ENCODE results near the gene PLA2G3. TPM values are rescaled to one million over a fixed set of nuclear protein-coding genes. Genes with fewer than 3 reads are reported as not detected.

The PLA2G3 gene
- total RNA-seq, 1 donor, result 0.36 TPM

- Histone ChIP-seq H3K4me3 (ENCODE audit: insufficient read depth, low read length) (no peak overlapping the region), H3K27ac (ENCODE audit: low read depth, low read length) (no peak overlapping the region), H3K36me3 (ENCODE audit: insufficient read depth, low read length) (no peaks in the 10 kb centered on the region), H2AFZ (ENCODE audit: low read length) (no peak overlapping the region), H4K20me1 (ENCODE audit: insufficient read depth, low read length) (no peaks in the 10 kb centered on the region), H3K4me1 (ENCODE audit: insufficient read depth, low read length) (no peaks in the 10 kb centered on the region), H3K4me2 (ENCODE audit: insufficient read depth, low read length) (no peak overlapping the region), H3K9me3 (ENCODE audit: low read depth, low read length) (no peaks in the 10 kb centered on the region), H3K27me3 (ENCODE audit: insufficient read depth, low read length) (peaks cover 37% of the 10 kb centered on the region), H3K79me2 (ENCODE audit: insufficient read depth, low read length) (no peaks in the 10 kb centered on the region)
- DNase-seq (ENCODE audit: insufficient read length, low spot score, missing footprints), result no peak
- no peak for TF ChIP-seq CTCF (IDR thresholded peaks at IDR 0.05; ENCODE audit: extremely low read depth, low read depth, low read length)
Observed at GRCh38 chr22:31143038-31143437, 2.7 kb upstream of the PLA2G3 start.

- Histone ChIP-seq H3K4me3 (ENCODE audit: insufficient read depth, low read length) (no peak overlapping the region), H3K4me1 (ENCODE audit: insufficient read depth, low read length) (no peaks in the 10 kb centered on the region)
- no peak for TF ChIP-seq CTCF (IDR thresholded peaks at IDR 0.05; ENCODE audit: extremely low read depth, low read depth, low read length)
Observed at GRCh38 chr22:31142285-31142684, 2.0 kb upstream of the PLA2G3 start.

GRCh38 chr22:31141551-31141950 is 1.2 kb upstream of the PLA2G3 start:
- Histone ChIP-seq H3K9me3 (ENCODE audit: low read depth, low read length) (no peaks in the 10 kb centered on the region), H2AFZ (ENCODE audit: low read length) (no peak overlapping the region), H3K36me3 (ENCODE audit: insufficient read depth, low read length) (no peaks in the 10 kb centered on the region), H3K4me2 (ENCODE audit: insufficient read depth, low read length) (no peak overlapping the region), H3K4me3 (ENCODE audit: insufficient read depth, low read length) (no peak overlapping the region), H4K20me1 (ENCODE audit: insufficient read depth, low read length) (no peaks in the 10 kb centered on the region), H3K27me3 (ENCODE audit: insufficient read depth, low read length) (peaks cover 37% of the 10 kb centered on the region), H3K79me2 (ENCODE audit: insufficient read depth, low read length) (no peaks in the 10 kb centered on the region), H3K4me1 (ENCODE audit: insufficient read depth, low read length) (no peaks in the 10 kb centered on the region), H3K27ac (ENCODE audit: low read depth, low read length) (no peak overlapping the region)
- TF ChIP-seq CTCF (IDR thresholded peaks at IDR 0.05; ENCODE audit: extremely low read depth, low read depth, low read length), result no peak
- peak; percentile 76 for DNase-seq (ENCODE audit: insufficient read length, low spot score, missing footprints)

More at GRCh38 chr22:31142285-31142684, 2.0 kb upstream of the PLA2G3 start:
- Histone ChIP-seq H3K9me3 (ENCODE audit: low read depth, low read length) (no peaks in the 10 kb centered on the region), H3K27me3 (ENCODE audit: insufficient read depth, low read length) (peaks cover 37% of the 10 kb centered on the region), H3K79me2 (ENCODE audit: insufficient read depth, low read length) (no peaks in the 10 kb centered on the region), H4K20me1 (ENCODE audit: insufficient read depth, low read length) (no peaks in the 10 kb centered on the region), H3K4me2 (ENCODE audit: insufficient read depth, low read length) (no peak overlapping the region), H3K36me3 (ENCODE audit: insufficient read depth, low read length) (no peaks in the 10 kb centered on the region), H3K27ac (ENCODE audit: low read depth, low read length) (no peak overlapping the region), H2AFZ (ENCODE audit: low read length) (no peak overlapping the region)
- DNase-seq (ENCODE audit: insufficient read length, low spot score, missing footprints), result peak; percentile 43

GRCh38 chr22:31140746-31141145 is 438 bp upstream of the PLA2G3 start:
- no peaks in the 10 kb centered on the region for H3K4me1 ChIP-seq (ENCODE audit: insufficient read depth, low read length)
- H3K4me2 ChIP-seq (ENCODE audit: insufficient read depth, low read length), result no peak overlapping the region
- H3K9me3 ChIP-seq (ENCODE audit: low read depth, low read length), result no peaks in the 10 kb centered on the region
- peak; percentile 84 for DNase-seq (ENCODE audit: insufficient read length, low spot score, missing footprints)
- no peaks in the 10 kb centered on the region for H3K79me2 ChIP-seq (ENCODE audit: insufficient read depth, low read length)
- no peak overlapping the region for H3K27ac ChIP-seq (ENCODE audit: low read depth, low read length)
- H3K4me3 ChIP-seq (ENCODE audit: insufficient read depth, low read length), result no peak overlapping the region
- H2AFZ ChIP-seq (ENCODE audit: low read length), result no peak overlapping the region
- no peaks in the 10 kb centered on the region for H3K36me3 ChIP-seq (ENCODE audit: insufficient read depth, low read length)
- TF ChIP-seq CTCF (IDR thresholded peaks at IDR 0.05; ENCODE audit: extremely low read depth, low read depth, low read length), result no peak
- no peaks in the 10 kb centered on the region for H4K20me1 ChIP-seq (ENCODE audit: insufficient read depth, low read length)
- peaks cover 37% of the 10 kb centered on the region for H3K27me3 ChIP-seq (ENCODE audit: insufficient read depth, low read length)
